ENCODE results near the gene OVAAL.

Gene OVAAL

GRCh38 chr1:180558664-180559063 is at the start of gene OVAAL:
TSS of gene OVAAL (plus strand) at chr1:180558964.
- no peak within 1 kb of the TSS for H3K4me3 ChIP-seq (ENCODE audit: low read depth, low read length)
- no peak for DNase-seq (ENCODE audit: low read depth)
- TF ChIP-seq, protein P1, sequence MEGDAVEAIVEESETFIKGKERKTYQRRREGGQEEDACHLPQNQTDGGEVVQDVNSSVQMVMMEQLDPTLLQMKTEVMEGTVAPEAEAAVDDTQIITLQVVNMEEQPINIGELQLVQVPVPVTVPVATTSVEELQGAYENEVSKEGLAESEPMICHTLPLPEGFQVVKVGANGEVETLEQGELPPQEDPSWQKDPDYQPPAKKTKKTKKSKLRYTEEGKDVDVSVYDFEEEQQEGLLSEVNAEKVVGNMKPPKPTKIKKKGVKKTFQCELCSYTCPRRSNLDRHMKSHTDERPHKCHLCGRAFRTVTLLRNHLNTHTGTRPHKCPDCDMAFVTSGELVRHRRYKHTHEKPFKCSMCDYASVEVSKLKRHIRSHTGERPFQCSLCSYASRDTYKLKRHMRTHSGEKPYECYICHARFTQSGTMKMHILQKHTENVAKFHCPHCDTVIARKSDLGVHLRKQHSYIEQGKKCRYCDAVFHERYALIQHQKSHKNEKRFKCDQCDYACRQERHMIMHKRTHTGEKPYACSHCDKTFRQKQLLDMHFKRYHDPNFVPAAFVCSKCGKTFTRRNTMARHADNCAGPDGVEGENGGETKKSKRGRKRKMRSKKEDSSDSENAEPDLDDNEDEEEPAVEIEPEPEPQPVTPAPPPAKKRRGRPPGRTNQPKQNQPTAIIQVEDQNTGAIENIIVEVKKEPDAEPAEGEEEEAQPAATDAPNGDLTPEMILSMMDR (IDR thresholded peaks at IDR 0.05; ENCODE audit: insufficient read depth, low read depth, low read length, missing control alignments) = no peak

- no peak overlapping the region for H3K4me3 ChIP-seq (ENCODE audit: low read depth, low read length)
- no peak for DNase-seq (ENCODE audit: low read depth)
- TF ChIP-seq, protein P1 (IDR thresholded peaks at IDR 0.05; ENCODE audit: insufficient read depth, low read depth, low read length, missing control alignments) = no peak
These were observed 47.9 kb upstream of the OVAAL start for GRCh38 chr1:180510882-180511281.

GRCh38 chr1:180513531-180513930 is 45.2 kb upstream of the OVAAL start:
- H3K4me3 ChIP-seq (ENCODE audit: low read depth, low read length) = no peak overlapping the region
- TF ChIP-seq, protein P1 (IDR thresholded peaks at IDR 0.05; ENCODE audit: insufficient read depth, low read depth, low read length, missing control alignments) = no peak
- DNase-seq (ENCODE audit: low read depth) = no peak

GRCh38 chr1:180515364-180515763 is 43.4 kb upstream of the OVAAL start:
- H3K4me3 ChIP-seq (ENCODE audit: low read depth, low read length) = no peak overlapping the region
- DNase-seq (ENCODE audit: low read depth) = no peak
- TF ChIP-seq, protein P1 (IDR thresholded peaks at IDR 0.05; ENCODE audit: insufficient read depth, low read depth, low read length, missing control alignments) = no peak

GRCh38 chr1:180515857-180516388 is 42.8 kb upstream of the OVAAL start:
- DNase-seq (ENCODE audit: low read depth) = peak; percentile 76

DNA sequence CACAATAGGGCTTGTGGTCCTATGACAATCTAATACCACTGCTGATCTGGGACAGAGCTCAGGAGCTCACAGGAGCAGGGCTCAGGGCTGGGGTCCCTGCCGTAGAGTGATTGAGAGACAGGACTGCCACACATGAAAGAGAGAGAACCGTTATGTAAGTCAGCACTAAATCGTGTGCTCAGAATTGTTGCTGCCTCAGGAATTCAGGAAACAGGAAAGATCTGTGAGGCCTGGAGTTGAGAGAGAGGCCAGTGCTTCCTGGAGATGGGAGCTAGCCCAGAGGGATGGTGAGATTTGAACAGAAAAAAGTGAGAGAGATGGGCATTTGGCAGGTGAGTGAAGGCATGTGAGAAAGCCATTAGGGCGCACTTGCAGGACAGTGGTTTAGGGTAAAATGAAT is 38.9 kb upstream of the OVAAL start:
- no peak overlapping the region for H3K4me3 ChIP-seq (ENCODE audit: low read depth, low read length)
- TF ChIP-seq, protein P1 (IDR thresholded peaks at IDR 0.05; ENCODE audit: insufficient read depth, low read depth, low read length, missing control alignments) = no peak
- DNase-seq (ENCODE audit: low read depth) = no peak

More at GRCh38 chr1:180515857-180516388, 42.8 kb upstream of the OVAAL start:
- no peak overlapping the region for H3K4me3 ChIP-seq (ENCODE audit: low read depth, low read length)
- TF ChIP-seq, protein P1 (IDR thresholded peaks at IDR 0.05; ENCODE audit: insufficient read depth, low read depth, low read length, missing control alignments) = peak; percentile 78
